H1 (cell line): ENCODE data around the gene STRN4. TPM values are rescaled to one million over a fixed set of nuclear protein-coding genes. Genes with fewer than 3 reads are reported as not detected.

ENCODE experiments used
- CTCF ChIA-PET: fragments of 300-600 bp; sonication (Branson Sonifier 250); formaldehyde crosslinking; loops from one replicate; lab custom pipeline; 2021; ENCODE audit not compliant: partially characterized antibody; lab: Charles Lee
- POLR2A ChIA-PET: fragments of 300-600 bp; sonication (Branson Sonifier 250); formaldehyde crosslinking; loops from one replicate; lab custom pipeline; 2021; ENCODE audit warnings: inconsistent platforms; ENCODE audit not compliant: partially characterized antibody; lab: Charles Lee
- DNase-seq, 2 experiments: peaks; one replicate each; pipeline versions ENCODE4 v3.0.0 to v3.0.0-alpha.2; 2010 to 2022; ENCODE audit warnings: low spot score in 2 of 2, low read depth in 1 of 2, mixed read lengths in 1 of 2
- FAIRE-seq: peaks from 2 replicates; lab custom pipeline; 2011; peaks lifted over from hg19 to GRCh38; lab: Jason Lieb, UNC
- H2AFZ ChIP-seq: 2 replicates; pipeline ENCODE4 v1.8.1; 2012; ENCODE audit warnings: low read length, inconsistent platforms
- H2AK5ac ChIP-seq: 2 replicates; pipeline ENCODE4 v1.6.1; 2013; ENCODE audit warnings: low read depth, low read length
- H2BK120ac ChIP-seq: replicated peaks from 2 replicates; pipeline ENCODE3; 2013; ENCODE audit warnings: low read depth, low read length, inconsistent platforms
- H2BK12ac ChIP-seq: 2 replicates; pipeline ENCODE4 v1.6.1; 2013; ENCODE audit warnings: low read depth, low read length
- H2BK15ac ChIP-seq: 2 replicates; pipeline ENCODE4 v1.6.1; 2013; ENCODE audit warnings: low read length
- H2BK20ac ChIP-seq: 2 replicates; pipeline ENCODE4 v1.6.1; 2013; ENCODE audit warnings: low read length
- H2BK5ac ChIP-seq: 2 replicates; pipeline ENCODE4 v1.6.1; 2013; ENCODE audit warnings: low read depth, low read length
- H3K14ac ChIP-seq: 2 replicates; pipeline ENCODE4 v1.6.1; 2013; ENCODE audit warnings: inconsistent platforms; ENCODE audit not compliant: insufficient read length
- H3K18ac ChIP-seq: 2 replicates; pipeline ENCODE4 v1.6.1; 2013; ENCODE audit warnings: low read length; ENCODE audit errors: extremely low read depth
- H3K23ac ChIP-seq: 2 replicates; pipeline ENCODE4 v1.6.1; 2013; ENCODE audit warnings: inconsistent platforms; ENCODE audit not compliant: insufficient read length
- H3K23me2 ChIP-seq: 2 replicates; pipeline ENCODE4 v1.6.1; 2013; ENCODE audit warnings: low read depth, low read length
- H3K27ac ChIP-seq: 2 replicates; pipeline ENCODE4 v1.6.1; 2011; ENCODE audit warnings: low read depth, low read length, inconsistent platforms
- H3K27me3 ChIP-seq, 4 experiments: replicated peaks in 1 of 4; 1 replicate in 1 of 4; 2 replicates in 3 of 4; pipeline versions ENCODE4 v1.6.1 to v1.8.1; 2011 to 2013; ENCODE audit warnings: low read length in 3 of 4, mild to moderate bottlenecking in 3 of 4, inconsistent platforms in 2 of 4, mixed read lengths in 2 of 4, moderate library complexity in 1 of 4; ENCODE audit not compliant: control insufficient read depth in 3 of 4, insufficient read depth in 3 of 4; ENCODE audit errors: extremely low read depth in 1 of 4
- H3K36me3 ChIP-seq, 4 experiments: 2 replicates each; pipeline versions ENCODE4 v1.6.1 to v1.8.1; 2011 to 2013; ENCODE audit warnings: mild to moderate bottlenecking in 4 of 4, low read length in 3 of 4, moderate library complexity in 2 of 4, control low read depth in 1 of 4, inconsistent platforms in 1 of 4; ENCODE audit not compliant: insufficient read depth in 4 of 4, control insufficient read depth in 2 of 4
- H3K4ac ChIP-seq: replicated peaks from 2 replicates; pipeline ENCODE3; 2013; ENCODE audit warnings: low read length, low read depth, mixed read lengths, inconsistent platforms; ENCODE audit not compliant: insufficient read length
- H3K4me1 ChIP-seq, 4 experiments: replicated peaks in 1 of 4; 1 replicate in 1 of 4; 2 replicates in 3 of 4; pipeline versions ENCODE4 v1.6.1 to v1.8.1; 2011 to 2013; ENCODE audit warnings: low read length in 3 of 4, inconsistent platforms in 2 of 4, mixed read lengths in 1 of 4; ENCODE audit not compliant: insufficient read depth in 4 of 4, control insufficient read depth in 3 of 4
- H3K4me2 ChIP-seq, 2 experiments: 2 replicates each; pipeline versions ENCODE4 v1.6.1 to v1.8.1; 2011 to 2013; ENCODE audit warnings: low read depth in 2 of 2, low read length in 2 of 2, control low read depth in 1 of 2, inconsistent platforms in 1 of 2, mild to moderate bottlenecking in 1 of 2; ENCODE audit not compliant: insufficient read depth in 1 of 2
- H3K4me3 ChIP-seq, 4 experiments: fragments of 200-600, 300-600 bp in 1 of 4; sonication (generic), shearing (Covaris generic), sonication (Bioruptor Twin) in 1 of 4; 2 replicates each; pipeline versions ENCODE4 v1.5.1 to v1.8.1; 2011 to 2016; ENCODE audit warnings: low read length in 4 of 4, low read depth in 3 of 4, control low read depth in 2 of 4, inconsistent platforms in 2 of 4, mild to moderate bottlenecking in 2 of 4, mixed read lengths in 1 of 4, moderate library complexity in 1 of 4; ENCODE audit not compliant: insufficient read depth in 2 of 4; ENCODE audit errors: extremely low read depth in 1 of 4
- H3K56ac ChIP-seq: replicated peaks from 2 replicates; pipeline ENCODE3; 2013; ENCODE audit warnings: low read depth, mild to moderate bottlenecking, mixed read lengths, low read length, inconsistent platforms; ENCODE audit not compliant: insufficient read length
- H3K79me1 ChIP-seq: 2 replicates; pipeline ENCODE4 v1.6.1; 2013; ENCODE audit warnings: low read depth, low read length, control low read depth
- H3K79me2 ChIP-seq, 2 experiments: 2 replicates each; pipeline versions ENCODE4 v1.6.1 to v1.8.1; 2012 to 2013; ENCODE audit warnings: low read length in 2 of 2, mild to moderate bottlenecking in 2 of 2, inconsistent platforms in 1 of 2; ENCODE audit not compliant: insufficient read depth in 2 of 2, control insufficient read depth in 1 of 2
- H3K9ac ChIP-seq, 4 experiments: replicated peaks in 1 of 4; 1 replicate in 1 of 4; 2 replicates in 3 of 4; pipeline versions ENCODE4 v1.6.1 to v1.8.1; 2011 to 2013; ENCODE audit warnings: low read depth in 3 of 4, low read length in 3 of 4, control low read depth in 2 of 4, mild to moderate bottlenecking in 2 of 4, moderate library complexity in 2 of 4, inconsistent platforms in 1 of 4; ENCODE audit errors: extremely low read depth in 1 of 4
- H3K9me3 ChIP-seq, 2 experiments: 2 replicates each; pipeline versions ENCODE4 v1.6.1 to v1.8.1; 2012 to 2013; ENCODE audit warnings: mild to moderate bottlenecking in 2 of 2, moderate library complexity in 2 of 2, control low read depth in 1 of 2, inconsistent platforms in 1 of 2, low read depth in 1 of 2, low read length in 1 of 2, mixed read lengths in 1 of 2; ENCODE audit not compliant: insufficient read depth in 2 of 2
- H4K20me1 ChIP-seq, 2 experiments: replicated peaks in 1 of 2; 2 replicates each; pipeline versions ENCODE3 to v1.8.1; 2011 to 2013; ENCODE audit warnings: inconsistent platforms in 2 of 2, low read length in 2 of 2, mild to moderate bottlenecking in 1 of 2; ENCODE audit not compliant: insufficient read depth in 2 of 2, control insufficient read depth in 1 of 2
- H4K5ac ChIP-seq: 2 replicates; pipeline ENCODE4 v1.6.1; 2013; ENCODE audit warnings: low read length, low read depth, mixed read lengths, inconsistent platforms; ENCODE audit not compliant: insufficient read length
- H4K8ac ChIP-seq: 2 replicates; pipeline ENCODE4 v1.8.0; 2013; ENCODE audit warnings: mild to moderate bottlenecking, moderate library complexity, low read length, inconsistent platforms; ENCODE audit not compliant: insufficient read depth; ENCODE audit errors: extremely low read depth
- H4K91ac ChIP-seq: replicated peaks from 2 replicates; pipeline ENCODE3; 2013; ENCODE audit warnings: low read length, mixed read lengths, inconsistent platforms; ENCODE audit not compliant: insufficient read length
- ASH2L ChIP-seq: fragments of 200-600, 300-600 bp; sonication (generic); IDR thresholded peaks from one replicate; pipeline ENCODE4 v1.7.1; 2017; ENCODE audit warnings: low read length
- BACH1 ChIP-seq: IDR thresholded peaks from 2 replicates; pipeline ENCODE4 v1.6.1; 2012; ENCODE audit warnings: low read length, improper control_type of control experiment
- BCL11A ChIP-seq, 2 experiments: IDR thresholded peaks; one replicate each; pipeline ENCODE4 v1.6.1; 2011; ENCODE audit warnings: low read depth in 2 of 2, low read length in 2 of 2, mild to moderate bottlenecking in 2 of 2
- BRCA1 ChIP-seq: IDR thresholded peaks from 2 replicates; pipeline ENCODE4 v1.6.1; 2012; ENCODE audit warnings: low read depth, low read length, improper control_type of control experiment
- GTF2F1 ChIP-seq: IDR thresholded peaks from 2 replicates; pipeline ENCODE4 v1.6.1; 2012; ENCODE audit warnings: low read depth, low read length, improper control_type of control experiment, borderline replicate concordance
- SIRT6 ChIP-seq: IDR thresholded peaks from one replicate; pipeline ENCODE4 v1.7.1; 2012; ENCODE audit warnings: low read length, inconsistent platforms
- SRF ChIP-seq: IDR thresholded peaks from 2 replicates; pipeline ENCODE4 v1.6.1; 2011; ENCODE audit warnings: mild to moderate bottlenecking, low read depth, low read length, moderate library complexity
- TEAD4 ChIP-seq: IDR thresholded peaks from 2 replicates; pipeline ENCODE4 v1.6.1; 2012; ENCODE audit warnings: low read depth, low read length, inconsistent platforms, mixed read lengths
- YY1 ChIP-seq: IDR thresholded peaks from 2 replicates; pipeline ENCODE4 v1.6.1; 2011; ENCODE audit warnings: low read depth, mild to moderate bottlenecking, low read length
- WGBS, 2 experiments: shearing (Covaris generic) in 1 of 2; methylation state at CpG; one replicate each; pipeline versions ENCODE4 v1.1.6 to v1.1.7; 2013 to 2015; ENCODE audit warnings: low lambda C conversion rate in 2 of 2, mixed read lengths in 2 of 2, inconsistent platforms in 1 of 2, low coverage in 1 of 2, missing lambda C conversion rate in 1 of 2; ENCODE audit not compliant: insufficient replicate concordance in 2 of 2, insufficient coverage in 1 of 2, insufficient read length in 1 of 2; ENCODE audit errors: extremely low coverage in 1 of 2, missing lambda C conversion rate in 1 of 2; 5-methylcytosine and 5-hydroxymethylcytosine counted together
- polyA plus RNA-seq, 7 experiments: library from polyadenylated mRNA; depleted of rRNA in 3 of 7; stranded (reverse) in 5 of 7; unstranded in 2 of 7; fragments of >200 nt in 5 of 7; fragments of 200-250 nt in 2 of 7; gene quantifications; 1 replicate in 5 of 7; 2 replicates in 1 of 7; 4 replicates in 1 of 7; pipeline versions ENCODE4 v1.2.1 to v1.2.3, GENCODE V29; 2011 to 2013; ENCODE audit warnings: missing spikeins in 2 of 7, mixed read lengths in 2 of 7
- total RNA-seq: library from RNA; stranded (reverse); fragmentation: NEBNext Ultra II Directional; extraction: Animal tissue kit (Norgen Biotek cat#: 25700); gene quantifications from 2 replicates; pipeline ENCODE4 v1.2.1, GENCODE V29; 2021

Gene STRN4
- total and polyA plus RNA-seq, 2 of the 8 experiments (the other 6 are each of a cell fraction or from before 2014, with no cell fraction given) = 120 to 187 TPM

DNA sequence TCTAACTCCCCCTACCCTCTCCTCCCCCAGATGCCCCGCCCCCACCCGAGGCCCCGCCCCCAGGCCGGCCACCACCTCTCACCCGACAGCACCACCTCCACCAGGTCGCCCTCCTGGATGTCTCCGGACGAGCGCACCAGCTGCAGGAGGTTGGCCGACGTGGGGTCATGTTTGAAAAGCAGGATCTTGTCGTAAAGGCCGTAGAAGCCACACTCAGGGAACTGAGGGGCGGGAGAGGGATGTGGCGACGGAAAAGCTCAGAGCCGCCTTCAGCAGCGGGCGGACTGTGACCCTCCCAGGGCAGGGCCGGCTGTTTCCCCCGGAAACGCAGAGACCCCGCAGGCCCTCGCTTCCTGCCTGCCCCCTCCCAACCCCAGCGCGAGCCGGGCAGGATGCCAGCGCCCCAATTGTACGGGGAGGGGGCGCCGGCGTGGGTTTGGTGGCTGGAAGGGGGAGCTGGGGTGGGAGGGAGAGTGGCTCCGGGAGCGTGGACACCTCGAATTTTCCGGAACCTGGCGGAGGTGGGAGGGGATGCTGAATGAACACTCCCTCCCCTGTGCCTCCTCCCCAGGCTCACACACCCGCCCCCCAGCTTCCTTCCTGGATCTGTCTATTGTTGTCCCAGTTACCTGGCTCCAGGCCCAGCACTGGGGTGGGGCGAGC is 32.3 kb downstream of the STRN4 start:
- CTCF ChIA-PET = interaction anchor here (0.6 to 7.5 kb wide), 9 partner anchors 9 to 107 kb away, joined by 3 to 46 read pairs (median 4); partner anchors contain the start of gene DACT3
- H2BK20ac ChIP-seq = no peak overlapping the region
- peak overlapping the region; percentile 76 for H4K5ac ChIP-seq
- no peaks in the 10 kb centered on the region for H3K27me3 ChIP-seq
- DNase-seq = peak in 1 of 2 experiments; percentile 89
- peak overlapping the region; percentile 61 for H3K27ac ChIP-seq
- H4K20me1 ChIP-seq = peaks cover 0 to 2% of the 10 kb centered on the region in 2 experiments
- no peak overlapping the region for H2BK120ac ChIP-seq
- H3K79me1 ChIP-seq = 0 out of 2 replicates have a peak, but pooled peaks cover 4% of the 10 kb centered on the region
- no peak overlapping the region for H3K14ac ChIP-seq
- no peak overlapping the region for H3K4ac ChIP-seq
- peaks cover 0 to 10% (median 0%) of the 10 kb centered on the region in 4 experiments; a peak in 2 of 8 replicates for H3K36me3 ChIP-seq
- H3K9ac ChIP-seq = 0 out of 7 replicates have a peak overlapping the region, but pooled peaks of 3 of the 4 experiments have one; percentile 20 to 49 (median 45)
- H3K23me2 ChIP-seq = peaks cover 13% of the 10 kb centered on the region; the same call in 1 of the 2 replicates
- H2AK5ac ChIP-seq = no peak overlapping the region
- POLR2A ChIA-PET = interaction anchor here (0.6 to 4.7 kb wide), 11 partner anchors 9 to 524 kb away, joined by 3 to 18 read pairs (median 4); partner anchors contain the start of gene SLC1A5
- FAIRE-seq = no peak
- H3K18ac ChIP-seq = peak overlapping the region; percentile 84
- peak overlapping the region; percentile 91 for H3K4me2 ChIP-seq
- H3K9me3 ChIP-seq = no peaks in the 10 kb centered on the region
- peaks cover 0 to 18% (median 7%) of the 10 kb centered on the region in 4 experiments; a peak in 5 of 7 replicates for H3K4me1 ChIP-seq
- H4K91ac ChIP-seq = peak overlapping the region; percentile 58
- 0 out of 2 replicates have a peak overlapping the region, but pooled peaks have one; percentile 61 for H2BK15ac ChIP-seq
- 0 out of 2 replicates have a peak overlapping the region, but pooled peaks have one; percentile 3 for H4K8ac ChIP-seq
- H3K4me3 ChIP-seq = peak overlapping the region; percentile 58 to 94 (median 74)
- H3K79me2 ChIP-seq = peaks cover 0 to 19% of the 10 kb centered on the region in 2 experiments; a peak in 2 of 4 replicates
- peak overlapping the region; percentile 60; the same call in 1 of the 2 replicates for H2BK5ac ChIP-seq
- H3K56ac ChIP-seq = peak overlapping the region; percentile 1
- no peak overlapping the region for H3K23ac ChIP-seq
- WGBS, 2 experiments = 3% methylated on average over 28 of the region's 39 CpGs; no CpG with 5 or more reads in 1 of the 2 experiments
- peak overlapping the region; percentile 23; the same call in 1 of the 2 replicates for H2BK12ac ChIP-seq
- no peak overlapping the region; the same call in 1 of the 2 replicates for H2AFZ ChIP-seq
- TF ChIP-seq BRCA1 (no peak), SIRT6 (no peak), TEAD4 (no peak), YY1 (no peak), GTF2F1 (0 out of 2 replicates have a peak, but pooled peaks have one; percentile 49), ASH2L (no peak), SRF (no peak), BACH1 (no peak), BCL11A (IDR thresholded peaks at IDR 0.05; ENCODE audit: low read depth in 2 of 2, low read length in 2 of 2) (no peak)
